HEK293 (cell line): ENCODE results near the gene HSPB3.

Experiments
- RBAK ChIP-seq: fragments of 450-650 bp; formaldehyde crosslinking; IDR thresholded peaks from 2 replicates; pipeline ENCODE4 v1.5.1; 2016; ENCODE audit warnings: missing biosample characterization, missing genetic modification characterization
- ZBTB21 ChIP-seq: fragments of 450-650 bp; formaldehyde crosslinking; IDR thresholded peaks from 2 replicates; pipeline ENCODE4 v1.5.1; 2017; ENCODE audit warnings: missing biosample characterization, missing genetic modification characterization
- ZNF140 ChIP-seq: fragments of 450-650 bp; formaldehyde crosslinking; IDR thresholded peaks from 2 replicates; pipeline ENCODE4 v1.5.1; 2016; ENCODE audit warnings: missing biosample characterization, missing genetic modification characterization
- ZNF184 ChIP-seq: fragments of 450-650 bp; IDR thresholded peaks from 2 replicates; pipeline ENCODE4 v1.5.1; 2018; ENCODE audit warnings: missing biosample characterization, mild to moderate bottlenecking, missing genetic modification characterization
- ZNF335 ChIP-seq: fragments of 450-650 bp; formaldehyde crosslinking; conservative IDR thresholded peaks from 2 replicates; pipeline ENCODE4 v1.5.1; 2016; ENCODE audit warnings: missing biosample characterization, missing genetic modification characterization
- ZNF561 ChIP-seq: fragments of 450-650 bp; IDR thresholded peaks from 2 replicates; pipeline ENCODE4 v1.5.1; 2018; ENCODE audit warnings: missing biosample characterization, missing genetic modification characterization, borderline replicate concordance
- ZNF660 ChIP-seq: fragments of 450-650 bp; IDR thresholded peaks from 2 replicates; pipeline ENCODE4 v1.5.1; 2018; ENCODE audit warnings: missing biosample characterization, mild to moderate bottlenecking, missing genetic modification characterization
- TF ChIP-seq, protein P1 (sequence below): fragments of 450-650 bp; formaldehyde crosslinking; IDR thresholded peaks from 2 replicates; pipeline ENCODE4 v1.5.1; 2016; ENCODE audit warnings: missing biosample characterization, missing genetic modification characterization
- TF ChIP-seq, protein P2 (sequence below): fragments of 450-650 bp; formaldehyde crosslinking; IDR thresholded peaks from 2 replicates; pipeline ENCODE4 v1.5.1; 2017; ENCODE audit warnings: missing biosample characterization, missing genetic modification characterization

DNA sequence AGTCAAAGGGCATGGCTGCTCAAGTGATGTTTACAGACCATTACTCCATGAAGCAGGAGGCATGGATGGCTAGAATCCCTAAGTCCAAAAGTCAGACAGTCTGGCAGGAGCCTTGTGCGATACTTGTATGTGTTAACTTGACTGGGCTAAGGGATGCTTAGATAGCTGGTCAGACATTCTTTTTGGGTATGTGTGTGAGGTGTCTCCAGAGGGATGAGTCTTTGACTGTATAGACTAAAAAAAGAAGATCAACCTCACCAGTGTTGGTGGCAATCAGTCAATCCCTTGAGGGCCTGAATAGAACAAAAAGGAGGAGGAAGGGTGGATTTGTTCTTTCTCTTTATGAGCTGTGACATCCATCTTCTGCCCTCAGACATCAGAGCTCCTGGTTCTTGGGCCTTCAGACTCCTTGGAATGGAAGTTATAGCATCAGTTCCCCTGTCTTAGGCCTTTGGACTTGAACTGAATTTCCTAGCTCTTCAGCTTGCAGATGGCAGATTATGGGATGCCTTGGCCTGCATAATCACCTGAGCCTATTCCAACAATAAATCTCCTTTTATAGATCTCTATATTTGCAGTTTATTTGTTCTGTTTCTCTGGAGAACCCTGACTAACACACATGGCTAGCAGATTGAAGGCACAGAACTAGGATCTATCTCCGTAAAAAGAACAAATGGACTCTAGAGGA lies 9.7 kb upstream of the HSPB3 start:
- TF ChIP-seq, protein P1, sequence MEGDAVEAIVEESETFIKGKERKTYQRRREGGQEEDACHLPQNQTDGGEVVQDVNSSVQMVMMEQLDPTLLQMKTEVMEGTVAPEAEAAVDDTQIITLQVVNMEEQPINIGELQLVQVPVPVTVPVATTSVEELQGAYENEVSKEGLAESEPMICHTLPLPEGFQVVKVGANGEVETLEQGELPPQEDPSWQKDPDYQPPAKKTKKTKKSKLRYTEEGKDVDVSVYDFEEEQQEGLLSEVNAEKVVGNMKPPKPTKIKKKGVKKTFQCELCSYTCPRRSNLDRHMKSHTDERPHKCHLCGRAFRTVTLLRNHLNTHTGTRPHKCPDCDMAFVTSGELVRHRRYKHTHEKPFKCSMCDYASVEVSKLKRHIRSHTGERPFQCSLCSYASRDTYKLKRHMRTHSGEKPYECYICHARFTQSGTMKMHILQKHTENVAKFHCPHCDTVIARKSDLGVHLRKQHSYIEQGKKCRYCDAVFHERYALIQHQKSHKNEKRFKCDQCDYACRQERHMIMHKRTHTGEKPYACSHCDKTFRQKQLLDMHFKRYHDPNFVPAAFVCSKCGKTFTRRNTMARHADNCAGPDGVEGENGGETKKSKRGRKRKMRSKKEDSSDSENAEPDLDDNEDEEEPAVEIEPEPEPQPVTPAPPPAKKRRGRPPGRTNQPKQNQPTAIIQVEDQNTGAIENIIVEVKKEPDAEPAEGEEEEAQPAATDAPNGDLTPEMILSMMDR (tag by site-specific recombination): no peak
- TF ChIP-seq RBAK (tag by site-specific recombination) (no peak), ZNF140 (no peak), ZNF184 (tag by site-specific recombination) (no peak), ZNF335 (tag by site-specific recombination) (no peak), ZBTB21 (tag by site-specific recombination) (no peak), ZNF561 (tag by site-specific recombination) (no peak), ZNF660 (tag by site-specific recombination) (no peak)
- TF ChIP-seq, protein P2, sequence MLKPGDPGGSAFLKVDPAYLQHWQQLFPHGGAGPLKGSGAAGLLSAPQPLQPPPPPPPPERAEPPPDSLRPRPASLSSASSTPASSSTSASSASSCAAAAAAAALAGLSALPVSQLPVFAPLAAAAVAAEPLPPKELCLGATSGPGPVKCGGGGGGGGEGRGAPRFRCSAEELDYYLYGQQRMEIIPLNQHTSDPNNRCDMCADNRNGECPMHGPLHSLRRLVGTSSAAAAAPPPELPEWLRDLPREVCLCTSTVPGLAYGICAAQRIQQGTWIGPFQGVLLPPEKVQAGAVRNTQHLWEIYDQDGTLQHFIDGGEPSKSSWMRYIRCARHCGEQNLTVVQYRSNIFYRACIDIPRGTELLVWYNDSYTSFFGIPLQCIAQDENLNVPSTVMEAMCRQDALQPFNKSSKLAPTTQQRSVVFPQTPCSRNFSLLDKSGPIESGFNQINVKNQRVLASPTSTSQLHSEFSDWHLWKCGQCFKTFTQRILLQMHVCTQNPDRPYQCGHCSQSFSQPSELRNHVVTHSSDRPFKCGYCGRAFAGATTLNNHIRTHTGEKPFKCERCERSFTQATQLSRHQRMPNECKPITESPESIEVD (tag by site-specific recombination): no peak
